DOHH2 (cell line): ENCODE data around the gene ROCK2.

Experiments
- H3F3A ChIP-seq: fragments of 200-600 bp; sonication (generic), shearing (Covaris generic); 2 replicates; pipeline ENCODE4 v1.6.0; 2016; ENCODE audit warnings: antibody characterized with exemption, mild to moderate bottlenecking; ENCODE audit not compliant: control insufficient read depth, insufficient read depth
- H3K27ac ChIP-seq: fragments of 200-600 bp; sonication (generic); 2 replicates; pipeline ENCODE4 v1.5.1; 2014; ENCODE audit warnings: low read depth, mild to moderate bottlenecking, low read length, moderate library complexity
- H3K27me3 ChIP-seq: fragments of 200-600 bp; sonication (generic); 2 replicates; pipeline ENCODE4 v1.6.1; 2014; ENCODE audit warnings: mild to moderate bottlenecking, low read length, mixed read lengths; ENCODE audit not compliant: control insufficient read depth
- H3K36me3 ChIP-seq: fragments of 200-600 bp; sonication (generic); 2 replicates; pipeline ENCODE4 v1.6.1; 2014; ENCODE audit warnings: mild to moderate bottlenecking, low read length, moderate library complexity, mixed read lengths; ENCODE audit not compliant: control insufficient read depth
- H3K4me1 ChIP-seq: fragments of 200-600 bp; sonication (generic); 2 replicates; pipeline ENCODE4 v1.6.1; 2014; ENCODE audit warnings: mild to moderate bottlenecking, low read length, mixed read lengths; ENCODE audit not compliant: control insufficient read depth
- H3K4me2 ChIP-seq: fragments of 200-600 bp; sonication (generic); 2 replicates; pipeline ENCODE4 v1.6.0; 2014; ENCODE audit warnings: mild to moderate bottlenecking, low read length, moderate library complexity
- H3K4me3 ChIP-seq: fragments of 200-600 bp; sonication (generic); 2 replicates; pipeline ENCODE4 v1.5.1; 2014; ENCODE audit warnings: mild to moderate bottlenecking, low read length, mixed read lengths
- H3K79me2 ChIP-seq: fragments of 200-600 bp; sonication (generic); 2 replicates; pipeline ENCODE4 v1.6.1; 2014; ENCODE audit warnings: mild to moderate bottlenecking, low read length, mixed read lengths; ENCODE audit not compliant: control insufficient read depth
- H3K9me2 ChIP-seq: fragments of 200-600 bp; sonication (generic); replicated peaks from 2 replicates; pipeline ENCODE4 v1.6.1; 2014; ENCODE audit warnings: mild to moderate bottlenecking, low read length, mixed read lengths; ENCODE audit not compliant: control insufficient read depth
- H3K9me3 ChIP-seq: fragments of 200-600 bp; sonication (generic); 2 replicates; pipeline ENCODE4 v1.6.1; 2014; ENCODE audit warnings: antibody characterized with exemption, low read length, mixed read lengths; ENCODE audit not compliant: control insufficient read depth, insufficient read depth
- H4K20me1 ChIP-seq: fragments of 200-600 bp; sonication (generic); 2 replicates; pipeline ENCODE4 v1.6.0; 2014; ENCODE audit warnings: low read depth, mild to moderate bottlenecking, antibody characterized with exemption, low read length, moderate library complexity; ENCODE audit not compliant: control insufficient read depth, insufficient read depth
- CTCF ChIP-seq: fragments of 200-600 bp; sonication (generic); IDR thresholded peaks from one replicate; pipeline ENCODE4 v1.5.1; 2014; ENCODE audit warnings: antibody characterized with exemption, mild to moderate bottlenecking, low read depth, low read length; ENCODE audit not compliant: poor library complexity, severe bottlenecking
- EZH2phosphoT487 ChIP-seq: fragments of 200-600 bp; sonication (generic); IDR thresholded peaks from 2 replicates; pipeline ENCODE4 v1.6.1; 2017; ENCODE audit warnings: borderline replicate concordance, mild to moderate bottlenecking, antibody characterized with exemption, low read length, moderate library complexity, mixed read lengths

The ROCK2 gene

GRCh38 chr2:11319939-11320338 is 24.5 kb downstream of the ROCK2 start:
- Histone ChIP-seq H3K27me3 (no peaks in the 10 kb centered on the region), H3K9me2 (no peaks in the 10 kb centered on the region), H3K79me2 (peaks cover 79% of the 10 kb centered on the region), H3K9me3 (no peaks in the 10 kb centered on the region), H3F3A (no peaks in the 10 kb centered on the region), H3K27ac (no peak overlapping the region), H3K4me2 (no peak overlapping the region), H4K20me1 (peaks cover 2% of the 10 kb centered on the region; the same call in 1 of the 2 replicates), H3K36me3 (0 out of 2 replicates have a peak, but pooled peaks cover 2% of the 10 kb centered on the region), H3K4me3 (no peak overlapping the region), H3K4me1 (peaks cover 5% of the 10 kb centered on the region)
- TF ChIP-seq CTCF (no peak), EZH2phosphoT487 (no peak)

GRCh38 chr2:11315074-11315705 is 29.2 kb downstream of the ROCK2 start:
- Histone ChIP-seq H3K4me1 (peaks cover 12% of the 10 kb centered on the region), H3K27ac (no peak overlapping the region), H3K4me3 (no peak overlapping the region), H4K20me1 (peaks cover 16% of the 10 kb centered on the region), H3K4me2 (no peak overlapping the region), H3K9me3 (no peaks in the 10 kb centered on the region), H3K79me2 (peaks cover 79% of the 10 kb centered on the region), H3K9me2 (no peaks in the 10 kb centered on the region), H3F3A (0 out of 2 replicates have a peak, but pooled peaks cover 2% of the 10 kb centered on the region), H3K36me3 (no peaks in the 10 kb centered on the region), H3K27me3 (no peaks in the 10 kb centered on the region)
- TF ChIP-seq CTCF (no peak), EZH2phosphoT487 (no peak)

GRCh38 chr2:11314487-11314886 is 29.9 kb downstream of the ROCK2 start:
- no peaks in the 10 kb centered on the region for H3K36me3 ChIP-seq
- no peaks in the 10 kb centered on the region for H3K9me3 ChIP-seq
- no peak for TF ChIP-seq CTCF
- no peak for TF ChIP-seq EZH2phosphoT487
- H3K27me3 ChIP-seq: no peaks in the 10 kb centered on the region
- 0 out of 2 replicates have a peak, but pooled peaks cover 2% of the 10 kb centered on the region for H3F3A ChIP-seq
- H3K4me3 ChIP-seq: no peak overlapping the region
- peaks cover 9% of the 10 kb centered on the region for H3K4me1 ChIP-seq
- H3K79me2 ChIP-seq: peaks cover 81% of the 10 kb centered on the region
- no peaks in the 10 kb centered on the region for H3K9me2 ChIP-seq
- peaks cover 18% of the 10 kb centered on the region for H4K20me1 ChIP-seq
- no peak overlapping the region for H3K27ac ChIP-seq
- no peak overlapping the region for H3K4me2 ChIP-seq
